Cardiac muscle cell (in vitro differentiated cells and primary cell): ENCODE measurements around the gene ACOD1. TPM values are rescaled to one million over a fixed set of nuclear protein-coding genes. Genes with fewer than 3 reads are reported as not detected.

ENCODE experiments used
- DNase-seq, 2 donors: peaks; one replicate each; pipeline versions ENCODE4 v3.0.0 to v3.0.0-alpha.2; 2010 to 2017; ENCODE audit warnings: low read depth in 1 of 2, low spot score in 1 of 2
- H3K27ac ChIP-seq: fragments of 200-600 bp; sonication (generic); 2 replicates; pipeline ENCODE4 v1.5.1; 2016
- H3K27me3 ChIP-seq: fragments of 200-600 bp; sonication (generic); 2 replicates; pipeline ENCODE4 v1.6.0; 2016; ENCODE audit warnings: control low read depth
- H3K36me3 ChIP-seq: fragments of 200-600 bp; sonication (generic); 2 replicates; pipeline ENCODE4 v1.5.1; 2016; ENCODE audit warnings: control low read depth
- H3K4me1 ChIP-seq: fragments of 200-600 bp; sonication (generic); 2 replicates; pipeline ENCODE4 v1.8.1; 2017; ENCODE audit warnings: low read depth, mild to moderate bottlenecking, mixed run types
- H3K4me3 ChIP-seq: fragments of 200-600 bp; sonication (generic); 2 replicates; pipeline ENCODE4 v1.5.1; 2016; ENCODE audit warnings: mild to moderate bottlenecking
- H3K9me3 ChIP-seq: fragments of 200-600 bp; sonication (generic); 2 replicates; pipeline ENCODE4 v1.5.1; 2017; ENCODE audit warnings: low read depth, mild to moderate bottlenecking, control low read depth
- polyA plus RNA-seq: library from polyadenylated mRNA; unstranded; fragments of >200 nt; fragmentation: Nextera tagmentation; extraction: Ambion mirVana; gene quantifications from 2 replicates; pipeline ENCODE4 v1.2.1, GENCODE V29; 2016
- total RNA-seq: library from RNA; depleted of rRNA; stranded (reverse); fragments of >200 nt; gene quantifications from 2 replicates; pipeline ENCODE4 v1.2.3, GENCODE V29; 2016
- TF ChIP-seq, protein P1 (sequence below): IDR thresholded peaks from 2 replicates; pipeline ENCODE4 v1.5.1; 2012; ENCODE audit warnings: low read depth, mild to moderate bottlenecking, low read length

ACOD1 gene
- total and polyA plus RNA-seq, 2 experiments from 2014 or later, result not detected

GRCh38 chr13:76971851-76972829, 23.8 kb downstream of the ACOD1 start:
- TF ChIP-seq, protein P1, sequence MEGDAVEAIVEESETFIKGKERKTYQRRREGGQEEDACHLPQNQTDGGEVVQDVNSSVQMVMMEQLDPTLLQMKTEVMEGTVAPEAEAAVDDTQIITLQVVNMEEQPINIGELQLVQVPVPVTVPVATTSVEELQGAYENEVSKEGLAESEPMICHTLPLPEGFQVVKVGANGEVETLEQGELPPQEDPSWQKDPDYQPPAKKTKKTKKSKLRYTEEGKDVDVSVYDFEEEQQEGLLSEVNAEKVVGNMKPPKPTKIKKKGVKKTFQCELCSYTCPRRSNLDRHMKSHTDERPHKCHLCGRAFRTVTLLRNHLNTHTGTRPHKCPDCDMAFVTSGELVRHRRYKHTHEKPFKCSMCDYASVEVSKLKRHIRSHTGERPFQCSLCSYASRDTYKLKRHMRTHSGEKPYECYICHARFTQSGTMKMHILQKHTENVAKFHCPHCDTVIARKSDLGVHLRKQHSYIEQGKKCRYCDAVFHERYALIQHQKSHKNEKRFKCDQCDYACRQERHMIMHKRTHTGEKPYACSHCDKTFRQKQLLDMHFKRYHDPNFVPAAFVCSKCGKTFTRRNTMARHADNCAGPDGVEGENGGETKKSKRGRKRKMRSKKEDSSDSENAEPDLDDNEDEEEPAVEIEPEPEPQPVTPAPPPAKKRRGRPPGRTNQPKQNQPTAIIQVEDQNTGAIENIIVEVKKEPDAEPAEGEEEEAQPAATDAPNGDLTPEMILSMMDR, result no peak
- peak; percentile 17 to 45 for DNase-seq
- H3K4me1 ChIP-seq, result no peaks in the 10 kb centered on the region
- H3K27me3 ChIP-seq, result no peaks in the 10 kb centered on the region
- no peaks in the 10 kb centered on the region for H3K36me3 ChIP-seq
- H3K27ac ChIP-seq, result no peak overlapping the region
- no peak overlapping the region for H3K4me3 ChIP-seq
- H3K9me3 ChIP-seq, result no peaks in the 10 kb centered on the region

GRCh38 chr13:76973920-76974617, 25.8 kb downstream of the ACOD1 start:
- TF ChIP-seq, protein P1, result no peak
- H3K27me3 ChIP-seq, result peaks cover 4% of the 10 kb centered on the region
- no peak for DNase-seq
- H3K27ac ChIP-seq, result no peak overlapping the region
- no peaks in the 10 kb centered on the region for H3K36me3 ChIP-seq
- no peaks in the 10 kb centered on the region for H3K9me3 ChIP-seq
- H3K4me1 ChIP-seq, result no peaks in the 10 kb centered on the region
- H3K4me3 ChIP-seq, result no peak overlapping the region

DNA sequence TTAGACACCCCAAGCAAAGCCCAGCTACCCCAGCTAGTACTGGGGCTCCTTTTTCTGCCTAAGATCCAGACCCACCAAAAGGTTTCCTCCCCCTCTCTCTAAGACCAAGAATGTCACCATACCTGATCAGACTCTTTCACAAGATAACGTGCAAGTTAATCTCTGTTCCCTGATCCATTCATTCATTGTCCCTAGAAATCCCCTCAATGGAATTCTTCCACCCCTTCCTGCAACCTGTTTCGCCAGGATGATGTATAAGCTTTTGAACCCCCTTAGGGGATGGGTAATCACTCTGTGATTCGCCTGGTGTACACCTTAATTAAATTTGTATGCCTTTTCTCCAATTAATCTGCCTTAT, 26.3 kb downstream of the ACOD1 start:
- DNase-seq, result no peak
- TF ChIP-seq, protein P1, result no peak
- peaks cover 4% of the 10 kb centered on the region for H3K27me3 ChIP-seq
- H3K4me1 ChIP-seq, result no peaks in the 10 kb centered on the region
- H3K27ac ChIP-seq, result no peak overlapping the region
- no peaks in the 10 kb centered on the region for H3K36me3 ChIP-seq
- no peak overlapping the region for H3K4me3 ChIP-seq
- no peaks in the 10 kb centered on the region for H3K9me3 ChIP-seq

GRCh38 chr13:76975863-76976262, 27.6 kb downstream of the ACOD1 start:
- H3K9me3 ChIP-seq, result no peaks in the 10 kb centered on the region
- TF ChIP-seq, protein P1, result no peak

GRCh38 chr13:76976490-76976889, 28.2 kb downstream of the ACOD1 start:
- no peak overlapping the region for H3K4me3 ChIP-seq
- peaks cover 17% of the 10 kb centered on the region for H3K27me3 ChIP-seq
- H3K36me3 ChIP-seq, result no peaks in the 10 kb centered on the region
- H3K27ac ChIP-seq, result no peak overlapping the region
- TF ChIP-seq, protein P1, result no peak
- no peaks in the 10 kb centered on the region for H3K4me1 ChIP-seq
- no peak for DNase-seq
- H3K9me3 ChIP-seq, result no peaks in the 10 kb centered on the region

More at GRCh38 chr13:76975863-76976262, 27.6 kb downstream of the ACOD1 start:
- H3K27me3 ChIP-seq, result peaks cover 11% of the 10 kb centered on the region
- no peak overlapping the region for H3K27ac ChIP-seq
- no peaks in the 10 kb centered on the region for H3K4me1 ChIP-seq
- no peak for DNase-seq
- H3K4me3 ChIP-seq, result no peak overlapping the region
- no peaks in the 10 kb centered on the region for H3K36me3 ChIP-seq
